PC-9 (cell line): ENCODE results near the gene KRTAP10-6. TPM values are rescaled to one million over a fixed set of nuclear protein-coding genes. Genes with fewer than 3 reads are reported as not detected.
"Not testable (repeated sequence)": the region's sequence is repeated elsewhere in the genome, so short reads cannot be mapped to it uniquely, and the experiment has no call there.

Experiments
- BruUV-seq: library from RNA; stranded (reverse); fragments of 400-500 nt; replicated peaks from 2 replicates; lab custom pipeline; 2021; lab: Mats Ljungman, UMichigan
- CTCF ChIA-PET: fragments of 300-600 bp; sonication (Branson Sonifier 250); formaldehyde crosslinking; loops from one replicate; lab custom pipeline; 2022; ENCODE audit warnings: antibody characterized with exemption; lab: Charles Lee
- POLR2A ChIA-PET: fragments of 300-600 bp; sonication (Branson Sonifier 250); formaldehyde crosslinking; loops from one replicate; lab custom pipeline; 2022; ENCODE audit warnings: antibody characterized with exemption; ENCODE audit not compliant: unreplicated experiment; lab: Charles Lee
- DNase-seq, 2 experiments: peaks; one replicate each; pipeline versions ENCODE4 v3.0.0 to v3.0.0-alpha.2; 2015 to 2022; ENCODE audit warnings: mixed read lengths in 1 of 2
- H2AFZ ChIP-seq: fragments of 200-600 bp; sonication (generic); 2 replicates; pipeline ENCODE4 v1.8.1; 2017; ENCODE audit warnings: antibody characterized with exemption
- H3F3A ChIP-seq: fragments of 200-600 bp; sonication (generic); 2 replicates; pipeline ENCODE4 v1.8.1; 2017; ENCODE audit warnings: antibody characterized with exemption, mild to moderate bottlenecking, low read depth; ENCODE audit not compliant: insufficient read depth
- H3K27ac ChIP-seq: fragments of 200-600 bp; sonication (generic); 2 replicates; pipeline ENCODE4 v1.6.1; 2016; ENCODE audit warnings: mixed run types
- H3K27me3 ChIP-seq: fragments of 200-600 bp; sonication (generic); 2 replicates; pipeline ENCODE4 v1.6.1; 2016; ENCODE audit warnings: low read depth, mixed run types; ENCODE audit not compliant: insufficient read depth
- H3K36me3 ChIP-seq: fragments of 200-600 bp; sonication (generic); 2 replicates; pipeline ENCODE4 v1.6.1; 2016; ENCODE audit warnings: low read depth, mixed run types
- H3K4me1 ChIP-seq: fragments of 200-600 bp; sonication (generic); replicated peaks from 2 replicates; pipeline ENCODE4 v1.6.1; 2016; ENCODE audit warnings: mixed run types; ENCODE audit not compliant: insufficient read depth
- H3K4me2 ChIP-seq: fragments of 200-600 bp; sonication (generic); 2 replicates; pipeline ENCODE4 v1.6.1; 2017; ENCODE audit warnings: mixed run types
- H3K4me3 ChIP-seq: fragments of 200-600 bp; sonication (generic); 2 replicates; pipeline ENCODE4 v1.6.1; 2016; ENCODE audit warnings: mixed run types
- H3K79me2 ChIP-seq: fragments of 200-600 bp; sonication (generic); 2 replicates; pipeline ENCODE4 v1.6.1; 2017; ENCODE audit warnings: low read depth, mixed run types
- H3K9me2 ChIP-seq: fragments of 200-600 bp; sonication (generic); 2 replicates; pipeline ENCODE4 v1.8.1; 2017; ENCODE audit warnings: mild to moderate bottlenecking; ENCODE audit not compliant: insufficient read depth
- H3K9me3 ChIP-seq: fragments of 200-600 bp; sonication (generic); 2 replicates; pipeline ENCODE4 v1.8.1; 2016; ENCODE audit warnings: low read depth; ENCODE audit not compliant: insufficient read depth
- H4K20me1 ChIP-seq: fragments of 200-600 bp; sonication (generic); 2 replicates; pipeline ENCODE4 v1.8.1; 2017; ENCODE audit not compliant: insufficient read depth
- EZH2 ChIP-seq: fragments of 200-600 bp; sonication (generic); IDR thresholded peaks from 2 replicates; pipeline ENCODE4 v1.8.0; 2017; ENCODE audit warnings: antibody characterized with exemption, low read depth
- intact Hi-C: fragments of 100-400 bp; cut with micrococcal nuclease; formaldehyde crosslinking; loops from one replicate; pipeline ENCODE4 v1.10.0; 2022; ENCODE audit not compliant: unreplicated experiment
- total RNA-seq: library from RNA; stranded (reverse); gene quantifications from 2 replicates; pipeline ENCODE4 v1.2.3, GENCODE V29; 2021
- TF ChIP-seq, protein P1 (sequence below): fragments of 200-600 bp; sonication (generic); conservative IDR thresholded peaks from 2 replicates; pipeline ENCODE4 v1.6.1; 2017; ENCODE audit warnings: mixed run types, antibody characterized with exemption, mild to moderate bottlenecking, moderate library complexity

KRTAP10-6 gene
- total RNA-seq, 1 experiment from 2014 or later: not detected

DNA sequence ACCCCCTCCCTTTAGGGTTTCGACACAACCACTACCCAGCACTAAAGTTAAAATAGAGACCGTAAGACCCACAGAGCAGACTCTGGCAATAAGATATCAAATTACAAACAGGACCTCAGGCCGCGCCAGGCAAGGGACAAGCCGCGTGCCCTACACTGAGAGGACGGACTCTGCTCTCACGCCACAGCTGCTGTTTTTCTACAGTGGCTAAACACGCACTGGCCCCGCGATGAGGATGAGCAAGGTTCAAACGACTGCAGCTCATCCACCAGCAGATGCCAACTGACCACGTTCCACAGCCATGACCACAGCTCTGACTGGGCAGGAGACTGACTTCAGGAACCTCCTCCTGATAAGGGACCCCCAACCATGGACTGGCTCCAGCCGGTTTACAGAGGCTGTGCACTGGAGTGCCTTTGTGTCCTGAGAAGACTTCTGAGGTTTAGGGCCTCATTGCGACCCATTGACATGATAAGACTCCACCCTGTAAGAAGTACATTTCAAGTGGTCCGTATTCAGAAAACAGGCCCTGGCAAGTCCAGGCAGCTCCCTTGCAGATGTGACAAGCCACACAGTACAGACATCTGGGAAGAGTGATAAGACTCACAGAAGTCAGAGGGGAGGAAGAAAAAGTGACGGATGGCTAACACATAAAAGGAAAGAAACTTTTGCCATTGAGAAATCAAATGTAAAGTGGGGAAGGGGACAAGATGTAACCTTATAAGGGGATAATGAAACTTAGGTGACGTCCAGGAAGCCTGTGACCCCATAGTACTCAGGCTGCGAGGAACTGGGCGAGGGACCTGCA, 1.5 kb upstream of the KRTAP10-6 start:
- Histone ChIP-seq H3K27ac (no peak overlapping the region), H3K79me2 (no peaks in the 10 kb centered on the region), H3K9me3 (no peaks in the 10 kb centered on the region), H3F3A (no peaks in the 10 kb centered on the region), H3K4me3 (no peak overlapping the region), H3K27me3 (peaks cover 63% of the 10 kb centered on the region), H3K9me2 (no peaks in the 10 kb centered on the region), H3K36me3 (no peaks in the 10 kb centered on the region), H3K4me1 (no peaks in the 10 kb centered on the region), H4K20me1 (no peaks in the 10 kb centered on the region), H2AFZ (no peak overlapping the region), H3K4me2 (no peak overlapping the region)
- POLR2A ChIA-PET: no interaction called here
- no TSS peak for BruUV-seq
- DNase-seq: peak; percentile 14 to 65
- CTCF ChIA-PET: no interaction called here
- TF ChIP-seq, protein P1, sequence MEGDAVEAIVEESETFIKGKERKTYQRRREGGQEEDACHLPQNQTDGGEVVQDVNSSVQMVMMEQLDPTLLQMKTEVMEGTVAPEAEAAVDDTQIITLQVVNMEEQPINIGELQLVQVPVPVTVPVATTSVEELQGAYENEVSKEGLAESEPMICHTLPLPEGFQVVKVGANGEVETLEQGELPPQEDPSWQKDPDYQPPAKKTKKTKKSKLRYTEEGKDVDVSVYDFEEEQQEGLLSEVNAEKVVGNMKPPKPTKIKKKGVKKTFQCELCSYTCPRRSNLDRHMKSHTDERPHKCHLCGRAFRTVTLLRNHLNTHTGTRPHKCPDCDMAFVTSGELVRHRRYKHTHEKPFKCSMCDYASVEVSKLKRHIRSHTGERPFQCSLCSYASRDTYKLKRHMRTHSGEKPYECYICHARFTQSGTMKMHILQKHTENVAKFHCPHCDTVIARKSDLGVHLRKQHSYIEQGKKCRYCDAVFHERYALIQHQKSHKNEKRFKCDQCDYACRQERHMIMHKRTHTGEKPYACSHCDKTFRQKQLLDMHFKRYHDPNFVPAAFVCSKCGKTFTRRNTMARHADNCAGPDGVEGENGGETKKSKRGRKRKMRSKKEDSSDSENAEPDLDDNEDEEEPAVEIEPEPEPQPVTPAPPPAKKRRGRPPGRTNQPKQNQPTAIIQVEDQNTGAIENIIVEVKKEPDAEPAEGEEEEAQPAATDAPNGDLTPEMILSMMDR: no peak
- TF ChIP-seq EZH2: no peak
- intact Hi-C loops: no loop called here

DNA sequence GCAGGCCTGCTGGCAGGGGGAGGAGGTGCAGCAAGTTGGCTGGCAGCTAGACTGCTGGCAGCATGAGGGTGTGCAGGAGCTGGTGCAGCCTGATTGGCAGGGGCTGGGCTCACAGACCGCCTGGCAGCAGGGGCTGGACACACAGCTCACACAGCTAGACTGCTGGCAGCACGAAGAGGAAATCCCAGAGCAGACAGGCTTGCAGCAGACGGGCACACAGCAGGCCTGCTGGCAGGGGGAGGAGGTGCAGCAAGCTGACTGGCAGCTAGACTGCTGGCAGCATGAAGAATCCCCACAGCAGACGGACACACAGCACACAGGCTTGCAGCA, 539 bp downstream of the KRTAP10-6 start:
- DNase-seq, POLR2A ChIA-PET, H3F3A ChIP-seq, H3K79me2 ChIP-seq, H3K4me2 ChIP-seq, H3K4me3 ChIP-seq, H3K4me1 ChIP-seq, H2AFZ ChIP-seq, BruUV-seq, H4K20me1 ChIP-seq, CTCF ChIA-PET, H3K9me3 ChIP-seq, intact Hi-C loops, H3K27ac ChIP-seq, H3K36me3 ChIP-seq, H3K9me2 ChIP-seq: not testable (repeated sequence)
- peaks cover 55% of the 10 kb centered on the region for H3K27me3 ChIP-seq

DNA sequence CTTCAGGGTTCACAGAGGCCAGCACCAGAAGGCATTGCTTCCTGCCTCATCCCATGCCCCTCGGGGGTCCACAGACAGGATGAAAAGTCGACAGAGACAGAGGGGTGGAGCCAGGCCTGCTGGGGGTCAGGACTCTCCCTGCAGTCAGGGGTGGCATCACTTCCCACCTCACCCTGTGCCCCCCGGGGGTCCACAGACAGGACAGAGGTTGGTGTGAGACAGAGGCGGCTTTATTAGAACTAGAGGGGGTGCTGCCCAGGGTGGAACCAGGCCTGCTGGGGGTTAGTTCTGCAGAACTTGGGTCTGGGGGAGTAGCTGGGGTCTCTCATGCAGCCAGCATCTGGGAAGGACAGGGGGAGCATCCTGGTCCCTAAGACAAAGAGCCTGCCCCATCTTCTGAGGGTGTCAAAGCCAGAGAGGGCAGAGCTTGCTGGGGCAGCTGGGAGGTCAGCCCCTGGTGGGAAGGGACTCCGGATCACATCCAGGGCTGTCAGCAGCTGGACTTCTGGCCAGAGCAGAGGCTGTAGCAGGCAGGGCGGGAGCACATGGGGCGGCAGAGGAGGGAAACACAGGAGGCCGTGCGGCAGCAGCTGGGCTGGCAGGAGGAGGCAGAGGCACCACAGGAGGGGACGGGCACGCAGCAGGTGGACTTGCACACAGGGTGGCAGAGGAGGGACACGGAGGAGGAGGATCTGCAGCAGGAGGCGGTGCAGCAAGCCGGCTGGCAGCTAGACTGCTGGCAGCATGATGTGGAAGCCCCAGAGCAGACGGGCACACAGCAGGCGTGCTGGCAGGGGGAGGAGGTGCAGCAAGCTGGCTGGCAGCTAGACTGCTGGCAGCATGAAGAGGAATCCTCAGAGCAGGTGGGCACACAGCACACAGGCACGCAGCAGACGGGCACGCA, 1.2 kb downstream of the KRTAP10-6 start:
- H2AFZ ChIP-seq, H3K9me2 ChIP-seq, DNase-seq, H3K4me2 ChIP-seq, intact Hi-C loops, H3K9me3 ChIP-seq, BruUV-seq, H3K4me1 ChIP-seq, CTCF ChIA-PET, H3K4me3 ChIP-seq, H3K36me3 ChIP-seq, H3K27ac ChIP-seq, H4K20me1 ChIP-seq, POLR2A ChIA-PET, H3F3A ChIP-seq, H3K79me2 ChIP-seq: not testable (repeated sequence)
- peaks cover 56% of the 10 kb centered on the region for H3K27me3 ChIP-seq

DNA sequence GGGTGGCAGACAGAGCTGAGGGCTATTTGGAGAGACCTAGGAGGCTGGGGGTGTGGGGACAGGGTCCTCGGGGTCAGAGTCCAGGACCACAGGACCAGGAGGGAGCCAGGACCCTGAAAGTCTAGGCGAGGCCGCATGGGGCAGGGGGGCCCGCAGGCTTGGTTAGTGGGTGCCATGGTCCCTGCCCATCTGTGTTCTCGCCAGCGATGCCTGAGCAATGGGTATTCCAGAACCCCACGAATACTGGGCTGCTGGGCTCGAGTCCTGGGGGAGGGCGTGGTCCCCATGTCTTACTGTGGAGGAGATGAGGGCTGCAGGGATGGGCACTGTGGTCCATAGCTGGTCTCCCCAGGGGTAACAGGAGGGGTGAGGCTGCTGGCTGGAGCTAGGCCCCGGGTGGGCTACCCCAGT, 2.0 kb downstream of the KRTAP10-6 start:
- Histone ChIP-seq H4K20me1 (no peaks in the 10 kb centered on the region), H3K27me3 (peaks cover 55% of the 10 kb centered on the region), H3K27ac (no peak overlapping the region), H3K4me3 (no peak overlapping the region), H3K9me2 (no peaks in the 10 kb centered on the region), H3K36me3 (no peaks in the 10 kb centered on the region), H3K4me1 (no peaks in the 10 kb centered on the region), H3K4me2 (no peak overlapping the region), H3K9me3 (no peaks in the 10 kb centered on the region), H2AFZ (no peak overlapping the region), H3K79me2 (no peaks in the 10 kb centered on the region), H3F3A (no peaks in the 10 kb centered on the region)
- DNase-seq: no peak
- intact Hi-C loops: no loop called here
- ChIA-PET CTCF (no interaction called here), POLR2A (no interaction called here)
- no TSS peak for BruUV-seq
- no peak for TF ChIP-seq EZH2
- TF ChIP-seq, protein P1: no peak
